HG02973 (cell line): Measurements from ENCODE around the gene AMIGO1.

Experiments
- ATAC-seq: cut with Tn5 transposase; IDR thresholded peaks from one replicate; pipeline ENCODE4 v1.9.1; 2021; ENCODE audit warnings: moderate library complexity; ENCODE audit not compliant: unreplicated experiment

The AMIGO1 gene

DNA sequence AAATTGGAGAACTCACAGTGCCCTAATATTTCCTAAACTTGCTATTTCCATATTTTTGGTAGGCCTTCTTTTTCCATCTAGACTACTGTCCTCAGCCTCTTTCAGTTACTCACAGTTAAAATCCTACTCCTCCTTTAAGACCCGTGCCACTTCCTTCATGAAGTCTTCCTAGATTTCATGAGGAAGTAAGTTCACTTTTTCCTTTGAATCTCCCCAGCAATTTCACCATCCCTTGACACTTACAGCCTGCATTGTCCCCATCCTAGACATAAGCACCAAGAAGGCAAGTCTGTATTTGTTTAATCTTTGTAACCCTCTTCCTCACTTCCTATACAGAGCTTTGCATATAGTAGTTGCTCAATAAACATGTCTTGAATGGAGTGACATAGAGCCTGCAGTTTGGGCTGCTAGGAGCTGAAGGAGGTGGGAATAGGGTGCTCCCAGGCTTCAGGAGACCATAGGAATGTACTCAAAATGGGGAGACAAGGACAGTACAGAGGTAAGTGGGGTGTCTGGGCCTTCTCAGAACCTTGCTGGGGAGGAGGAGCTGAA lies 24.9 kb upstream of the AMIGO1 start:
- ATAC-seq: no peak

DNA sequence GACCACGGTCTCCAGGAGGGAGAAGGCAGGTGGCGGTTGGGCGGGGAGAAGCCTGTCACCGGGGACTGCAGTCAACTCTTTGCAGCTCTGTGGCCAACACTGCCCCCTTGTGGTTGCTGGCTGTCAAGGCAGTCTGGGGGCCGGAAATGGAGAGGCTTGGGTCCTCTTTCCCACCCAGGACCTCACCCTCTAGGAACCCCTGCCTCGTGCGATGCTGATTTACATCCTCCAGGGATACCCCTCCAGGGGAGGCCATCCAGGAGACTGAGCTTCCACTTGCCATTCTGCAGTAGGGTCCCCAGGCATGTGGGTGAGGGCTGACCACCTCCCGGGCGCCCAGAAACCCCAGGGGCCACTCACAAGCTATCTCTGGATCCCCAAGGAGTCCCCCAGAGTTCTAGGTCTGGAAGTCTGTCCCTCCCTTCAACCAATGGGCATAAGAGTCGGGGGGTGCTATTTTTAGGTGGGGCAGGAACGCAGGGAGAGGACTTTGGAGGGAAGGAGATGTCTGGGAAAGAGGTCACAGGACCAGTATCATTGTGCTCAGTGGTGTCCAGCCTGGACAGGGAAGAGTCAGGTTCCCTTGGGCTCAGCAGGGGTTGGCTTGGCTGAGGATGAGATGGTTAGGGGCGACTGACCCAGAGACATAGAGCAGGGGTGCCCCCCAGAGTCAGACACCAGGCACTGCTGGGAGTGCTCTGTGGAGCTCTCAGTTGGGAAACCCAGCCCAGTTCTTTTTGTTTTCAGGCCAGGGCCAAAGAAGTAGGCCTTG lies 23.0 kb upstream of the AMIGO1 start:
- ATAC-seq: peak; percentile 61

DNA sequence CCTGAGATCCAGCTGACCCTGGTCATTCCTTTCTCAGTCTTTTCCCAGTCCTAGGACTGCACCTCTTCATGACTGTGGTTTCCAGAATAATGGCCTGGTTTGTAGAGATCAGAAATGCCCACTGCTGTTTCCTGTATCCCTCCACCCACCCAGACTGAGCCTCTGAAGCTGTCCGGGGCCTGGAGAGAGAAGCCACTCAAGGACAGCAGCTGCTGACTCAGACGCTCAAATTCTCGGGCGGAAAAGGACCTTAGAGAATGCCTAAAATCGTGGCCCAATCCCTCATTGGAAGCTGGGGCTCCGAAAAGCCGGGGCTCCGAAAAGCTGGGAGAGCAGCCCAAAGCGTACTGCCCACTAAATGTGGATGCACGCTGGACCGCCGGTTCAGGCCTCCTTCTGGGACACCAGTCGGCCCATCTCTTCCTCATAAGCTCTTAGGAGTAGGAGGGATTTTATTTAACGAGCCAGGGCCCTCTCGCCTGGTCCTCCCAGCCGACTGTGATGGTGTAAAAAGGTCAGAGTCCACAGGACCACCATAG lies 22.4 kb upstream of the AMIGO1 start:
- ATAC-seq: no peak

DNA sequence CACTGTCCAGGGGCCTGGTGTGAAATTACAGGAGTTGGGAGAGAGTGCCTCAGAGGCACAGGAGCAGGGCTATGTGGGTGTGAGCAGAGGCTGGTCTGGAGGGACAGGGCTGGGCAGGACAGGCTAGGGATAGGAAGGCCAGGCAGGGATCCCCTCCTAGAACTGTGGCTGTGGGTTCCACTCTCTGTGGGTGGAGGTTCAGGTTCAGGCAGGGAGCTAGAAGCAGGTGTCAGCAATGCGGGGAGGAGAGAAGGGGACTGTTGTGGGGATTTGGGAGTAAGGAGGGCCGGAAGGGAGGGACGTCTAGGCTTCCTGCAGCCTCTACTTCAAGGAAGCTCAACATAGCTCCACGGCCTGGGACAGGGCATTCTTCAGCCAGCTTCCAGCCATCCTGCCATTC lies 21.9 kb upstream of the AMIGO1 start:
- ATAC-seq: no peak

DNA sequence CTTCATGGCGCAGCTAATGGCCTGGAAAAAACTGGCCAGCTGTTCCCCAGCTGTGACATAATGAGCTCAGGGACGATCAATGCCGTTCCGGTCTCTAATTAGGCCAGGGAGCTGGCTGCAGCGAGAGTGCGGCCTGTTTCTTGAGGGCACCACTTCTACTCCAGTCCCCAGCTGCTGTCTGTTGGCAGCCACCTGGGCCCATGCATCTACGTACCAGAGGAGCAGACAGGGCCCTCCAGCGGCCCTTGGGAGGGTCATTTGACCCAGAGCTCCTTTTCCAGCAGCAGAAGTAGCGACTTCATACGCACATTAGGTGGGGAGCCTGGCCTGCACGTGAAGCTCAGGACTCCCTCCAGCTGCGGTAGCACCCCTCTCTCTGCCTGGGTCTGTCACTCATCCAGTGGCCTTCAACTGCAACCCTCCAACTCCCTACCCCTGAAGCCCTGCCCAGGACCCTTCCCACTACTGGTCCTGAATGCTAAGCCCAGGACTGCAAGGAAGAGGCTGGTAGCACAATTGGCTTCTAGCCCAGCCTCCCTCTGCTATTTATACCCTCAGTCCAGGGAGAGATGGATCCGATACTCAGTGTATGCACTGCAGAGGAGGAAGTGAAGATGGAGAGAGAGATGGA lies 21.0 kb upstream of the AMIGO1 start:
- ATAC-seq: no peak

DNA sequence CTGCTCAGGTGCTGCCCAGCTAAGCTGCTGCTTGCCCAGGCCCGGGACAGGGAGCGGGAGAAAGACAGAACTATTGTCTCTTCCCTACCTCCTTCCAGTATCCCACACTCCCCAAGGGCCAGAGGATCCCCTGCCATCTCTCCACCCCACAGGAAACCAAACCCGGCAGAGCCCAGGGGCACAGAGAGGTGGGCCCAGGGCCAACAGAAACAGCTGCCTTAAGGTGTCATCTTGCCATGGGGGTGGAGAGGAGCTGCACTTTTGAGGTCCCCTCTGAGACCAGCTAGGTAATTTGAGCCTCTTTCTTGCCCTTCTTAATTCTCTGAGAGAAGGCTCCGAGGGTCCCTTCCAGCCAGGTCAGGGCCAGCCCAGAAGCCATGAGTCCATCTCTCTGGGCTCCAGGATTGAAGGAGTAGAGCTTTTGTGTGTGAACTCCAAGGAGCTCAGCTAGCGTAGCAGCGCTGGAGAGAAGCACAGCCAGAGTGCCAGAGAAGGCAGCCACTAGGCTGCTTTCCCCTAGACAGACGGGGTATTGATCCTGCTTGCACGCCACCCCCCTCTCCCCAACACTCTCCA lies 20.4 kb upstream of the AMIGO1 start:
- no peak for ATAC-seq

DNA sequence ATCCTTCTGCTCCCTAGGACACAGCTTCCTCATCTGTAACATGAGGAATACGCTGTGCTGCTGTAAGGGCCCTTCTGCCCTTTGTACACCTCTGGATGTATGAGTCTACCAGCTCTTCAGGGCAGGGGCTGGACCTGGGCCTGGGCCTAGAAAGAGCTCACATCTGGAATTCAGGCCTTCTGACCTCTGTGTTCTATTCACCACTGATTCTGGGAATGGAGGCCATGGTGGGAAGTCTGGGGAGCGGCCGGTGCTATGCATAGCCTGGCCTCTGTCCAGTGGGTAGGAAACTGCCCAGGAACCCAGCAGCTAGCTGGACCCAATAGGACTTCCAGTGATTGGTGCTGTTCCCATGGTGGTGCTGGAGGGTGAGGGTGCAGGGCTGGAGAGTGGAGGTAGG lies 19.2 kb upstream of the AMIGO1 start:
- no peak for ATAC-seq

DNA sequence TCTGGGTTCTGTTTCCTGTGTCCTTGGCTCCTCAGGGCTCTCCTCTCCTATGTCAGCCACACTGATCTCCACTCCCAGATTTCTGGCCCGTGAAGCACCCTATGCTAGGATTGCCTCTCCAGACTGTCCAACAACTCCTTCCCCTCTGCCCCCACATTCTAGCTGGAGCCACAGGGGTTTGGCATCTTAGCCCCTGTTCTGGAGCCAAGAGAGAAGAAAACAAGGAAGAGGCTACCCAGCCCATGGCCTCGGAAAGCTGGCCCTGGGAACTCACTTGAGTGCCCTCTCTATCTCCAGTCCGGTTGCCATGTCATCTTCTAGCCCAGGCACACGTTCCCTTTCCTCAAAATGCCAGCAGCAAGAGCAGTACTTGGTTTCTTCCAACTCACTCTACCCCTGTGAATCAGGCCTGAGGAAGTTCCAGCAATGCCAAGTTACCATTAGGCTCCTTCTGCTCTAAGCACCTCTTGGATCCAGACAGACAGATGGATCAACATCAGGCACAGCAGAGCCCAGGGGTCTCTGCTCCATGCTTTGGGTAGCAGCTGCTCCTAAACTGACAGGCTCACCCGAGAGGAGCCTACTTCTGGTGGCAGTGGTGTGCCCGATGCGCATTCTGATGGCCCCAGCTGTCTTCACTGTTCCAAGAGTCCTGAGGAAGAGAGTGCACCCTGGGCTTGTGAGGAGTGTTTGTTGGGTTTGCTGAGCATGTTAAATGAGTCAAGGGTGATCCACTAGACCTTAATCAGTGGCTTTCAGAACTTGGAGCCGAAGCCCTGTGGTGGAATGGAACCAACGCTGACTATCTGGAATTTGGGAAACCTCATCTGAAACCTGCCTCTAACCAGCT lies 18.5 kb upstream of the AMIGO1 start:
- no peak for ATAC-seq

DNA sequence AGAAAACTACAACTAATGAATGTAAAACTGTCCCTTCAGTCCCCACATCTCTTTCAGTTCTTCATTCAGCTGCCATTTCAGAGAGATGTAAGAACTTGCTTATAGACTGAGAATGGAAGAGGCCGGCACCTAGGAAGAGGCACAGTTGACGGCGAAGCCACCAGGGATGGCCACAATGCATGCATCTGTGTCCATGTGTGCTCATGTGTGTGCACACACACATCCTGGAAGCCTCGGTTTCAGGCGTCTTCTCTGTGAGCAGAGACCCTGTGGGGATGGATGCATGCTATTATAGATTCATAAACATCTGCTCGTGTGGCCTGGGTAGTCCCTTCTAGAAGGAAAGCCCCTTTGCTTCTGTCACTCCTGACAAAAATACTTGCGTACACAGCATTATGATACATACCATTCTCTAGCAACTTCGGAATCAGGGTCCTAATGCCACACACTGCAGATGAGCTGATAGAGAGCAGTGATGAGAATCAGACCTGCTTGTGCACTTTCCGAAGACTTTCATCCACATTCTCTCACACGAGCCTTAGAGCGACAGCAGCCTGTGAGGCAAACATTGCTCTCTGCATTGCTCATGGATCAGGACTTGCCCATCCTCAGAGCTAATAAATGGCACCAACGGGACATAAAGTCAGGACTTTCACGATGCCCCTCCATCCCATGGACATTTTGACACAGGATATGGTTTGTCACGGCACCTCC lies 17.7 kb upstream of the AMIGO1 start:
- ATAC-seq: no peak

DNA sequence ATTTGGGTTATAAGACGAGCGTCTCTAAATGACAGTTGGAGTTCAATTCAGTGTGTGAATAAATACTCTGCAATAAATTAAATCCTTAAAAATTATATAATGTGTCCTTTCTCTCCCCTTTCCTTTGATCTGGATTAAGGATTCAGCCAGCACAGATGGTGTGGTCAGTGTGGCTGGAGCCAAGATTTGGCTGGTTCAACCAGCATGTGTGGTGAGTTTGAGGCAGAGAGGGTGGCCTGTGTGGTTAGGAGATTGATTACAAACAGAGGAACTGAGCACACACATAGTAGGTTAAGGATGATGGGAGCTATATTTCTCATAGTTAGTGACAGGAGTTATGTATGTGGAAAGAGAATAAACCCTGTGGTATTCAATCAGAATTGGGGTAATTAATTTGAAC lies 14.2 kb upstream of the AMIGO1 start:
- no peak for ATAC-seq

DNA sequence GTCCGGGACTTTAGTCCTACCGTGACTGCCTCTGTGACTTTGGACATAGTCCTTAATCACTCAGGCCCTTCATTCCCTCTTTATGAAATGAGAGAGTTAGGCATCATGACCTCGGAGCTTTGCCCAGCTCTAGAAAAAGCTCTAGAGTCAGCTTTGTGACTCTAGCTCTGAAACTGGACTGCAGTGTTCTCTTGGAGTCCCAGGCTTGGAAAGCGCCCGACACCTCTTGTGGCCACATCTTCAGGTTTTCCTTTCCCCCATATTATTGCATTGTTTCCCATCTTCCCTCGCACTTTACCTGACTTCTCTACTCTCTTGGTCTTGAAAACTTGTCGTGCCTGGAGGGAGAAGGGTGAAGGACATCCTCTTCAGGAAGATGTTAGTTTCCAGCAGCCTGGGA lies 12.5 kb upstream of the AMIGO1 start:
- ATAC-seq: no peak

DNA sequence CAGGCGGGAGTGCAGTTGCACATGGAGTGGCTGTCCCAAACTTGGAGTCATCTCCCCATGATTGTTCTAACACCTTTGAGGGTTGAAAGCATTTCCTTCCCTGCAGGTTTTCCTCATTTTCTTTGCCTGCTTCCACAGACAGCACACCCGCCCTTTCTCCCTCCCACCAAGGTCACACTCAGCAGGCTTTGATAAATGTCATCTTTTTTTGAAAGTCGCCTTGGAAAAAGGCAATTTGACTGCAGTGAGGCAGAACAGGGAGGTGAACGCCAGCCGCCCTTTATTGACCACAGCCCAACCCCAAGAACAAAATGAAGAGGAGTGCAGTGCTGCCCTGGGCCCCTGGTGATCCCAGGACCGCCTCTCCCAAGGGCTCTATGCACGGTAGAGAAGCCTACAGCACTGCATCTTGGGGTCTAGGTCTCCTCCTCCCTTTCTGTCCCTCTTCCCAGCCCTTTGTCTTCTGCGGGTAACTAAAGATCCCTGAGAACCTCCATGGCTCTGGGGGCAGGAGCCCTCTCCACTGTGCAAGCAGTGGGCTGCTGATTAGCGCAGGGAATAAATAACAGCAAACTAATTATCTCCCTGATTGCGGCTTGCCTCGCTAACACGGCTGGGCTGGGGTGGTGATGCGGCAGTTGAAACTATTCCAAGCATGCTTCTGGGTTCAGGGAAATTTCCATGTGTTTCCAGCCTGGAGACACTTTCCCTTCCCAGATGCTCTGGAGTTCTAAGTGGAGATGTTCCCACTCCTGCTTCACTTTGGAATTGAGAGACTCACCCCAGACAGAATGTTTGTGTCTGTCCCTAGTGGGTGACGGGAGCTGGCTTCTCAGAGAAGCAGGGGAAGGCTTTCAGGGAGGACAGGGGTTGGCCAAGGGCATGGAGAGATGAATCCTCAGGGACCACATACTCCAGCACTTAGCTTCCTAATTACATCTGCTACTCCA lies 11.8 kb upstream of the AMIGO1 start:
- no peak for ATAC-seq

DNA sequence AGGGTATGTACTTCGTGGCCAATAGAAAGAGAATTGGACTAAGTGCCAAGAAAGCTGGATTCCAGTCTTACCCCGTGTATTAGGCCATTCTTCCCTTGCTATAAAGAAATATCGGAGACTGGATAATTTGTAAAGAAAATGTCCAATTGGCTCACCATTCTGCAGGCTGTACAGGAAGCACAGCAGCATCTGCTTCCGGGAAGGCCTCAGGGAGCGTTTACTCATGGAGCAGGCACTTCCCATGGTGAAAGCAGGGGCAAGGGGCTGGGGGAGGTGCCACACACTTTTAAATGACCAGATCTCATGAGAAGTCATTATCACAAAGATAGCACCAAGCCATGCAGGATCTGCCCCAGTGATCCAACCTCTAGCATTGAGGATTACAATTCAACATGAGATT lies 7.8 kb upstream of the AMIGO1 start:
- no peak for ATAC-seq

DNA sequence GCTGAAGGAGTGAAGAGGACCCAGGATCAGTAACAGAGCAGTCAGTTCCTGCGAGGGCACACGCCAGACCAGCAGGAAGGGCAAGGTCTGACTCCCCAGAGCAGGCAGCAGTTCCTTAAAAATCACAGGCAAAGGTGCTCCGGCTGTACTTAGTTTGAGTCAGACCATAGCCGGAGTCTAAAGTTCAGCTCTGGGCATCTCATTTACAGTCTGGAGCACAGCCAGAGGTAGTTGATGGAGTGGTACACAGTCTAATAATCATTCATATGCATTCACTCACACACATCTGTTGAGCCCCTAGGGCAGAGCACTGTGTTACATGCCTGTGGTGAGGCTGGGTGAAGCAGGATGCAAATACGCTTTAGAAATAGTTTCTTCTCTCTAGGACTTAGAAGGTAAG lies 7.3 kb upstream of the AMIGO1 start:
- no peak for ATAC-seq

DNA sequence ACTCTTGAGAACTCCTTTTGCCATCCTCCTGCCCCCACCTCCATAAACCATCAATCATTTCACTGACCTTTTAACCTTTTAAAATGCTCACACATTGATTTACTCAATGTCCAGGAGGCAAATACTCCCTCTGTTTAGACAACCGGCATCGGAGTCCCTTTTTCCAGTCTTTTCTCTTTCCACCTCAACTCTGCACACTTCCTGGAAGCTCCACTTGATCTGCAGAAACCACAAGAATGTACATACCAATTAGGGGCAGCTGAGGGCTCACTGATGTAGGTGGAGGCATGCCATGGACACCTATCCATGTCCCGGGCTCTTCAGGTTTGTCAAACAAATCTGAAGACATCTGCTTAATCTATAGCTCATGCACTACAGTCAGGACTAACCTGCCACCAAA lies 5.3 kb upstream of the AMIGO1 start:
- ATAC-seq: no peak

DNA sequence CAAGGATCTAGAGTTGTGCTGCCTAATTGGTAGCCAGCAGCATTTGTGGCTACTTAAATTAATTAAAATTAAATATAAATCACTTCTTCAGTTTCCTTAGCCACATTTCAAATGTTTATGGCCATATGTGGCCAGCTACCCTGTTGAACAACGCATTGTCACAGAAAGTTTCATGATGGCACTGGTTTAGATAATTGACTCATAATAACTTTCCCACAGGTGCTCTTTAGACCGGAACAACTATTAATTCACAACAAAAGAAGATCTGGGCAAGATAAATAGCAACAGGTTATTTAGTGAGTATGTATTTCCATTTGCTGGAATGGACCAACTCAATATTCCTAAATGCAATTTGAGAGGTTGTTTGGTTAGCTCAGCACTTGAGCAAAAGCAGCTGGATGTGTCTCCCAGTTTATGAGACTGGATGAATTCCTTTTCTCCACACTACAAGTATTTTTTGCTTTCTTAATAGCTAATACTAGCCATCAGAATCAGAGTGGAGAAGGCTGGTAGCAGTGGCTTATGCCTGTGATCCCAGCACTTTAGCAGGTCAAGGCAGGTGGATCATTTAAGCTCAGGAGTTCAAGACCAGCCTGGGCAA lies 3.7 kb upstream of the AMIGO1 start:
- no peak for ATAC-seq

DNA sequence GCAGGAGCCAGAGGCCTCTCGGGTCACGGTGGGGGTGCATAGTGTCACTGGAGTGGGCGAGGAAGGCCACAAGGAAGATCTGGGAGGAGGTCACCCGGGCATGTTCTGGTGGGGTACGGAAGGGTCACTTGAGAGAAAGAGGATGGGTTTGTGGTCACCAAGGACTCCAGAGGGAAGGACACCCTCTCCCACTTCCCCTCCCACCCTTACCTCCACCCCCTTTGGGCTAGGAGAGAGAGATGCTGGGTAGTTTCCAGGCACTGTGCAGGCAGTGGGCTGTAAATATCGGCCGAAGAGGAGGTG lies 703 bp downstream of the AMIGO1 start:
- no peak for ATAC-seq

DNA sequence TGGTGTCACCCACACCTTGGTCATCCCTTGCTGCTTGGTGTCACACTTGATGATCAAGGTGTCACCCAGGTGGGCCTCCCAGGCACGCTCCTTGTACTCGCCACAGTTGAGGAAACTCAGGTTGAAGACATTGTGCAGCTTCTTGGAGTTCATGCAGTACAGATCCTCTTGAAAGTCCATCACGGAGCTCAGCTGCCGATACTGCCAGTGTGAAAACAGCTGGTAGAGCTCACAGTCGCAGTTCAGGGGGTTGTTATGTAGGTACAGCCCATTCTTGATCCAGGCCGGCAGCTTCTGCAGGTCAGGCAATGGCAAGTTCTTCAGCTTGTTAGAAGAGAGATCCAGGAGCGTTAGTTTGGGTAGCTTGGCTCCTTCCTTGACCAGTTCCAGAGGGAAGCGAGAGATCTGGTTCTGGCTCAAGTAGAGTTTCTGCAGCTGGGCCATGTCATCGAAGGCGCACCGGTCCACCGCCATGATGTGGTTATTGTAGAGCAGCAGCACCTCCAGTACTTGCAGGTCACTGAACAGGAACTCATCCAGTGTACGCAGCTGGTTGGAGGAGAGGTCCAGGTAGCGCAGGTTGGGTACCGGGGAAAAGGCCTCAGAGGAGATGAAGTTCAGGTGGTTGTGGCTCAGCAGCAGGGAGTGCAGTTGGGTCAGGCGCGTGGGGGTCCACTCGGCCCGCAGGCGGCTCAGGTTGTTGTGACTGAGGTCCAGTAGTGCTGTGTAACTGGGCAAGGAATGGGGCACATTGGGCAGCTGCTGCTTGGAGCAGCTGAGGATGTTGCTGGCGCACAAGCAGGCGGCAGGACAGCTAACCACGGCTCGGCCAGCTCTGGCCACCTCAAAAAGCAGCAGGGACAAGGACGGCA lies 1.3 kb downstream of the AMIGO1 start:
- no peak for ATAC-seq
